Adrenal gland (tissue), 5 donors: Measurements from ENCODE around the gene LMF1.
"Not testable (repeated sequence)": the region's sequence is repeated elsewhere in the genome, so short reads cannot be mapped to it uniquely, and the experiment has no call there.

Experiments used
- CTCF ChIP-seq, 6 experiments: fragments of 450-650 bp in 4 of 6; fragments of 200-600 bp in 2 of 6; sonication (generic) in 1 of 6; IDR thresholded peaks; 1 replicate in 5 of 6; 2 replicates in 1 of 6; pipeline versions ENCODE4 v1.5.1 to v1.8.0; 2016 to 2021; ENCODE audit warnings: antibody characterized with exemption in 6 of 6, mild to moderate bottlenecking in 2 of 6, moderate library complexity in 1 of 6
- POLR2A ChIP-seq, 2 donors: fragments of 450-650 bp; IDR thresholded peaks; one replicate each; pipeline ENCODE4 v1.6.1; 2017; ENCODE audit warnings: antibody characterized with exemption in 2 of 2, mild to moderate bottlenecking in 2 of 2, moderate library complexity in 1 of 2
- donor health status: DM: no; HTN: no; CAD: no.

- TF ChIP-seq CTCF, POLR2A (IDR thresholded peaks at IDR 0.05): not testable (repeated sequence)
These were observed 22.9 kb downstream of the LMF1 start for GRCh38 chr16:947922-948303.
